ENCODE data around the gene RASSF5. TPM values are rescaled to one million over a fixed set of nuclear protein-coding genes. Genes with fewer than 3 reads are reported as not detected.

Gene RASSF5
- total and polyA plus RNA-seq, 2 of the 13 experiments (the other 11 are each of a cell fraction or from before 2014, with no cell fraction given) = 0.18 to 0.40 TPM

DNA sequence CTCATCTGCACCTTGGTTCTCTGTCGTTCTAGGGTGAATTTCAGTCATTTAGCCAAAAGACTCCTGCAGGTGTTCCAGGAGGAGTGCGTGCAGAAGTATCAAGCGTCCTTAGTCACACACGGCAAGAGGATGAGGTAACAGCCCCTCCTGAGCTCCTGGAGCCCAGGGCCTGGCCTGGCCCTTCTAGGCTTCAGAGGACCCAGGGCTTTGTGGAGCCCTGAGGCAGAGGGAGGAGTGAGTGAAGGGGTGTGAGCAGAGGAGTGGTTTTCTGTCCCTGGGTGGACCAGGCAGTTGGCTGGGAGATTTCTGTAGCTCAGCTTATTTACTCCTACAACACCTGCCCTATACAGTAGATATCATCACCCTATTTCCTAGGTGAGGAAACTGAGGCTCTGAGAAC is 15.7 kb upstream of the RASSF5 start:
- BruUV-seq (replicated peaks) = no TSS peak
- no peak overlapping the region for H3K9ac ChIP-seq (ENCODE audit: insufficient read depth, low read depth, low read length)
- H4K20me1 ChIP-seq (ENCODE audit: insufficient read depth, low read length) = no peaks in the 10 kb centered on the region
- no peak overlapping the region for H3K4me2 ChIP-seq (ENCODE audit: low read depth, low read length)
- no peaks in the 10 kb centered on the region for H3K4me1 ChIP-seq (ENCODE audit: insufficient read depth, low read length)
- intact Hi-C loops (cut with micrococcal nuclease; ENCODE audit: unreplicated experiment) (no loop called here), in situ Hi-C loops (cut with HindIII; ENCODE audit: extremely low pct_ligation_motif_present, low pct_unique_long_range_greater_than_20kb) (no loop called here)
- H3K4me3 ChIP-seq (replicated peaks in 1 of 3; ENCODE audit: insufficient read depth in 1 of 3, low read depth in 2 of 3, low read length in 3 of 3) = no peak overlapping the region
- WGBS (ENCODE audit: low lambda C conversion rate) = 78% methylated on average over 4 of the region's 4 CpGs
- peaks cover 3 to 7% of the 10 kb centered on the region in 2 experiments; a peak in 4 of 5 replicates for H3K36me3 ChIP-seq (replicated peaks in 1 of 2; ENCODE audit: control insufficient read depth in 1 of 2, insufficient read depth in 2 of 2, low read length in 2 of 2)
- H3K27ac ChIP-seq (ENCODE audit: extremely low read length, insufficient read depth, low read length) = no peak overlapping the region
- CTCF ChIA-PET (ENCODE audit: low intra/inter-chr PET ratio, low total read pairs) = interaction anchor here (2.7 kb wide), 1 partner anchor 92 kb away, joined by 34 read pairs; no protein-coding TSS in a partner anchor
- no peaks in the 10 kb centered on the region for H3K9me3 ChIP-seq (ENCODE audit: low read length)
- no peak for DNase-seq (ENCODE audit: low spot score)
- H3K79me2 ChIP-seq (ENCODE audit: insufficient read depth, low read length) = no peaks in the 10 kb centered on the region
- POLR2A ChIA-PET = no interaction called here
- no peaks in the 10 kb centered on the region for H3K27me3 ChIP-seq (ENCODE audit: control insufficient read depth in 1 of 2, insufficient read depth in 2 of 2, low read length in 2 of 2)
- H2AFZ ChIP-seq (ENCODE audit: low read length) = no peak overlapping the region
- no peak for ATAC-seq
- no peak for FAIRE-seq
- TF ChIP-seq ZNF713 (CRISPR knock-in tag; IDR thresholded peaks at IDR 0.05) (no peak), ZNF138 (CRISPR knock-in tag; IDR thresholded peaks at IDR 0.05; ENCODE audit: low read depth) (no peak), KDM5A (IDR thresholded peaks at IDR 0.05; ENCODE audit: borderline replicate concordance, low read length) (no peak), CHD2 (IDR thresholded peaks at IDR 0.05; ENCODE audit: low read depth, low read length) (no peak), ZNF652 (CRISPR knock-in tag; IDR thresholded peaks at IDR 0.05; ENCODE audit: borderline replicate concordance, low read depth) (no peak), HNF4A (CRISPR knock-in tag; IDR thresholded peaks at IDR 0.05) (no peak), ZNF749 (CRISPR knock-in tag; IDR thresholded peaks at IDR 0.05; ENCODE audit: borderline replicate concordance) (no peak), U2AF1 (optimal IDR thresholded peaks at IDR 0.05; ENCODE audit: low read depth, low read length) (no peak), ZFX (CRISPR knock-in tag; IDR thresholded peaks at IDR 0.05; ENCODE audit: low read depth) (no peak), SETDB1 (CRISPR knock-in tag; IDR thresholded peaks at IDR 0.05; ENCODE audit: borderline replicate concordance) (no peak)
- TF ChIP-seq, protein P1, sequence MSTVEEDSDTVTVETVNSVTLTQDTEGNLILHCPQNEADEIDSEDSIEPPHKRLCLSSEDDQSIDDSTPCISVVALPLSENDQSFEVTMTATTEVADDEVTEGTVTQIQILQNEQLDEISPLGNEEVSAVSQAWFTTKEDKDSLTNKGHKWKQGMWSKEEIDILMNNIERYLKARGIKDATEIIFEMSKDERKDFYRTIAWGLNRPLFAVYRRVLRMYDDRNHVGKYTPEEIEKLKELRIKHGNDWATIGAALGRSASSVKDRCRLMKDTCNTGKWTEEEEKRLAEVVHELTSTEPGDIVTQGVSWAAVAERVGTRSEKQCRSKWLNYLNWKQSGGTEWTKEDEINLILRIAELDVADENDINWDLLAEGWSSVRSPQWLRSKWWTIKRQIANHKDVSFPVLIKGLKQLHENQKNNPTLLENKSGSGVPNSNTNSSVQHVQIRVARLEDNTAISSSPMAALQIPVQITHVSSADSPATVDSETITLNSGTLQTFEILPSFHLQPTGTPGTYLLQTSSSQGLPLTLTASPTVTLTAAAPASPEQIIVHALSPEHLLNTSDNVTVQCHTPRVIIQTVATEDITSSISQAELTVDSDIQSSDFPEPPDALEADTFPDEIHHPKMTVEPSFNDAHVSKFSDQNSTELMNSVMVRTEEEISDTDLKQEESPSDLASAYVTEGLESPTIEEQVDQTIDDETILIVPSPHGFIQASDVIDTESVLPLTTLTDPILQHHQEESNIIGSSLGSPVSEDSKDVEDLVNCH (CRISPR knock-in tag; IDR thresholded peaks at IDR 0.05) = no peak
- TF ChIP-seq, protein P2, sequence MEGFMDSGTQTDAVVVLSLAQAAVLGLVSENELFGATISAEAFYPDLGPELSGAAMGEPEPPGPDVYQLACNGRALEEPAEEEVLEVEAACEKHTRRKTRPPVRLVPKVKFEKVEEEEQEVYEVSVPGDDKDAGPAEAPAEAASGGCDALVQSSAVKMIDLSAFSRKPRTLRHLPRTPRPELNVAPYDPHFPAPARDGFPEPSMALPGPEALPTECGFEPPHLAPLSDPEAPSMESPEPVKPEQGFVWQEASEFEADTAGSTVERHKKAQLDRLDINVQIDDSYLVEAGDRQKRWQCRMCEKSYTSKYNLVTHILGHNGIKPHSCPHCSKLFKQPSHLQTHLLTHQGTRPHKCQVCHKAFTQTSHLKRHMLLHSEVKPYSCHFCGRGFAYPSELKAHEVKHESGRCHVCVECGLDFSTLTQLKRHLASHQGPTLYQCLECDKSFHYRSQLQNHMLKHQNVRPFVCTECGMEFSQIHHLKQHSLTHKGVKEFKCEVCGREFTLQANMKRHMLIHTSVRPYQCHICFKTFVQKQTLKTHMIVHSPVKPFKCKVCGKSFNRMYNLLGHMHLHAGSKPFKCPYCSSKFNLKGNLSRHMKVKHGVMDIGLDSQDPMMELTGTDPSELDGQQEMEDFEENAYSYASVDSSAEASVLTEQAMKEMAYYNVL (CRISPR knock-in tag; IDR thresholded peaks at IDR 0.05; ENCODE audit: borderline replicate concordance) = no peak
- TF ChIP-seq, protein P3, sequence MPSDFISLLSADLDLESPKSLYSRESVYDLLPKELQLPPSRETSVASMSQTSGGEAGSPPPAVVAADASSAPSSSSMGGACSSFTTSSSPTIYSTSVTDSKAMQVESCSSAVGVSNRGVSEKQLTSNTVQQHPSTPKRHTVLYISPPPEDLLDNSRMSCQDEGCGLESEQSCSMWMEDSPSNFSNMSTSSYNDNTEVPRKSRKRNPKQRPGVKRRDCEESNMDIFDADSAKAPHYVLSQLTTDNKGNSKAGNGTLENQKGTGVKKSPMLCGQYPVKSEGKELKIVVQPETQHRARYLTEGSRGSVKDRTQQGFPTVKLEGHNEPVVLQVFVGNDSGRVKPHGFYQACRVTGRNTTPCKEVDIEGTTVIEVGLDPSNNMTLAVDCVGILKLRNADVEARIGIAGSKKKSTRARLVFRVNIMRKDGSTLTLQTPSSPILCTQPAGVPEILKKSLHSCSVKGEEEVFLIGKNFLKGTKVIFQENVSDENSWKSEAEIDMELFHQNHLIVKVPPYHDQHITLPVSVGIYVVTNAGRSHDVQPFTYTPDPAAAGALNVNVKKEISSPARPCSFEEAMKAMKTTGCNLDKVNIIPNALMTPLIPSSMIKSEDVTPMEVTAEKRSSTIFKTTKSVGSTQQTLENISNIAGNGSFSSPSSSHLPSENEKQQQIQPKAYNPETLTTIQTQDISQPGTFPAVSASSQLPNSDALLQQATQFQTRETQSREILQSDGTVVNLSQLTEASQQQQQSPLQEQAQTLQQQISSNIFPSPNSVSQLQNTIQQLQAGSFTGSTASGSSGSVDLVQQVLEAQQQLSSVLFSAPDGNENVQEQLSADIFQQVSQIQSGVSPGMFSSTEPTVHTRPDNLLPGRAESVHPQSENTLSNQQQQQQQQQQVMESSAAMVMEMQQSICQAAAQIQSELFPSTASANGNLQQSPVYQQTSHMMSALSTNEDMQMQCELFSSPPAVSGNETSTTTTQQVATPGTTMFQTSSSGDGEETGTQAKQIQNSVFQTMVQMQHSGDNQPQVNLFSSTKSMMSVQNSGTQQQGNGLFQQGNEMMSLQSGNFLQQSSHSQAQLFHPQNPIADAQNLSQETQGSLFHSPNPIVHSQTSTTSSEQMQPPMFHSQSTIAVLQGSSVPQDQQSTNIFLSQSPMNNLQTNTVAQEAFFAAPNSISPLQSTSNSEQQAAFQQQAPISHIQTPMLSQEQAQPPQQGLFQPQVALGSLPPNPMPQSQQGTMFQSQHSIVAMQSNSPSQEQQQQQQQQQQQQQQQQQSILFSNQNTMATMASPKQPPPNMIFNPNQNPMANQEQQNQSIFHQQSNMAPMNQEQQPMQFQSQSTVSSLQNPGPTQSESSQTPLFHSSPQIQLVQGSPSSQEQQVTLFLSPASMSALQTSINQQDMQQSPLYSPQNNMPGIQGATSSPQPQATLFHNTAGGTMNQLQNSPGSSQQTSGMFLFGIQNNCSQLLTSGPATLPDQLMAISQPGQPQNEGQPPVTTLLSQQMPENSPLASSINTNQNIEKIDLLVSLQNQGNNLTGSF (CRISPR knock-in tag; IDR thresholded peaks at IDR 0.05) = no peak
